ENCODE results near the gene HOXC10. TPM values are rescaled to one million over a fixed set of nuclear protein-coding genes. Genes with fewer than 3 reads are reported as not detected.
A peak's percentile ranks its signal among the peaks of the same experiment; 100 is the strongest.

HOXC10 gene
- total and polyA plus RNA-seq, 2 experiments from 2014 or later = not detected

- peak; percentile 77 for DNase-seq (ENCODE audit: low spot score)
- H3K27me3 Mint-ChIP-seq (ENCODE audit: insufficient read depth, low read depth, poor library complexity) = peaks cover 100% of the 10 kb centered on the region
- peak overlapping the region; percentile 47 for H3K4me3 ChIP-seq
- ATAC-seq = no peak
- H3K4me3 Mint-ChIP-seq = peak overlapping the region; percentile 52
- H3K9me3 Mint-ChIP-seq = peaks cover 3% of the 10 kb centered on the region
- H4K20me1 ChIP-seq (replicated peaks; ENCODE audit: insufficient read depth) = peaks cover 24% of the 10 kb centered on the region
- peaks cover 24% of the 10 kb centered on the region for H3K4me1 ChIP-seq (ENCODE audit: insufficient read depth)
- H3K4me1 Mint-ChIP-seq = peaks cover 35% of the 10 kb centered on the region
- no peaks in the 10 kb centered on the region for H3K36me3 Mint-ChIP-seq (ENCODE audit: low read depth)
- no peaks in the 10 kb centered on the region for H3K36me3 ChIP-seq (ENCODE audit: insufficient read depth)
- no peak overlapping the region for H3K27ac ChIP-seq (ENCODE audit: low read depth)
- H3K27me3 ChIP-seq (ENCODE audit: insufficient read depth) = peaks cover 100% of the 10 kb centered on the region
- H3K27ac Mint-ChIP-seq = no peak overlapping the region
- H2AFZ ChIP-seq = no peak overlapping the region
- peak overlapping the region; percentile 77 for H3K4me2 ChIP-seq
- no peaks in the 10 kb centered on the region for H3K79me2 ChIP-seq (replicated peaks; ENCODE audit: insufficient read depth)
- peaks cover 34% of the 10 kb centered on the region for H3F3A ChIP-seq (replicated peaks; ENCODE audit: low read depth)
- H3K9me2 ChIP-seq (ENCODE audit: insufficient read depth) = no peaks in the 10 kb centered on the region
- peak; percentile 92 for TF ChIP-seq EZH2 (IDR thresholded peaks at IDR 0.05; ENCODE audit: low read depth, unreplicated experiment)
- no peak for TF ChIP-seq ZNF462 (CRISPR knock-in tag; IDR thresholded peaks at IDR 0.05)
- peak; percentile 90 for TF ChIP-seq EZH2phosphoT487 (IDR thresholded peaks at IDR 0.05; ENCODE audit: unreplicated experiment)
Observed at GRCh38 chr12:53999559-54000115, 14.7 kb downstream of the HOXC10 start.

Data from GM23338 (cell line).